GM21737 (cell line): ENCODE results near the gene THNSL1.
A peak's percentile ranks its signal among the peaks of the same experiment; 100 is the strongest.
"Not testable (repeated sequence)": the region's sequence is repeated elsewhere in the genome, so short reads cannot be mapped to it uniquely, and the experiment has no call there.

Source experiments
- ATAC-seq: cut with Tn5 transposase; IDR thresholded peaks from one replicate; pipeline ENCODE4 v1.9.1; 2021; ENCODE audit warnings: mild to moderate bottlenecking, moderate library complexity; ENCODE audit not compliant: unreplicated experiment

THNSL1 gene

GRCh38 chr10:24993237-24993958 is 23.0 kb upstream of the THNSL1 start:
- no peak for ATAC-seq

- ATAC-seq: no peak
Observed at GRCh38 chr10:24995072-24995471, 21.3 kb upstream of the THNSL1 start.

- no peak for ATAC-seq
Observed at GRCh38 chr10:24998044-24998443, 18.4 kb upstream of the THNSL1 start.

GRCh38 chr10:25011591-25011990 is 4.8 kb upstream of the THNSL1 start:
- not testable (repeated sequence) for ATAC-seq

GRCh38 chr10:25014579-25014978 is 1.8 kb upstream of the THNSL1 start:
- no peak for ATAC-seq

- ATAC-seq: peak; percentile 59
Observed at GRCh38 chr10:25015828-25016375, 510 bp upstream of the THNSL1 start, which contains the start of gene ENKUR. Gene ENKUR (minus strand): TSS chr10:25016158. CDS start chr10:25015936, 222 bp downstream.

GRCh38 chr10:25017154-25017590 is 760 bp downstream of the THNSL1 start:
- peak; percentile 4 for ATAC-seq

- ATAC-seq: no peak
Observed at GRCh38 chr10:25017661-25018060, 1.2 kb downstream of the THNSL1 start.

GRCh38 chr10:25018703-25019102 is 2.3 kb downstream of the THNSL1 start:
- ATAC-seq: no peak

- no peak for ATAC-seq
Observed at GRCh38 chr10:25023278-25023677, 6.9 kb downstream of the THNSL1 start.

- no peak for ATAC-seq
Observed at GRCh38 chr10:25024528-25024927, 8.1 kb downstream of the THNSL1 start.

GRCh38 chr10:25026463-25026862 is 10.1 kb downstream of the THNSL1 start:
- no peak for ATAC-seq

- no peak for ATAC-seq
Observed at GRCh38 chr10:25028711-25029110, 12.3 kb downstream of the THNSL1 start.

GRCh38 chr10:25029519-25029918 is 13.1 kb downstream of the THNSL1 start:
- ATAC-seq: no peak

GRCh38 chr10:25036381-25036780 is 20.0 kb downstream of the THNSL1 start:
- peak; percentile 88 for ATAC-seq

GRCh38 chr10:25038325-25038724 is 21.9 kb downstream of the THNSL1 start:
- ATAC-seq: no peak

GRCh38 chr10:25039531-25039930 is 23.1 kb downstream of the THNSL1 start:
- no peak for ATAC-seq

GRCh38 chr10:25046641-25047040 is 30.2 kb downstream of the THNSL1 start:
- ATAC-seq: no peak

GRCh38 chr10:25047088-25047487 is 30.7 kb downstream of the THNSL1 start:
- ATAC-seq: no peak

- no peak for ATAC-seq
Observed at GRCh38 chr10:25047591-25048301, 31.3 kb downstream of the THNSL1 start.

- ATAC-seq: no peak
Observed at GRCh38 chr10:25048450-25048849, 32.0 kb downstream of the THNSL1 start.

- ATAC-seq: no peak
Observed at GRCh38 chr10:25049966-25050365, 33.6 kb downstream of the THNSL1 start.
